Measurements from ENCODE around the gene DNAI4. TPM values are rescaled to one million over a fixed set of nuclear protein-coding genes. Genes with fewer than 3 reads are reported as not detected.

The DNAI4 gene
- total RNA-seq, 1 donor from 2014 or later, result 4.5 TPM

DNA sequence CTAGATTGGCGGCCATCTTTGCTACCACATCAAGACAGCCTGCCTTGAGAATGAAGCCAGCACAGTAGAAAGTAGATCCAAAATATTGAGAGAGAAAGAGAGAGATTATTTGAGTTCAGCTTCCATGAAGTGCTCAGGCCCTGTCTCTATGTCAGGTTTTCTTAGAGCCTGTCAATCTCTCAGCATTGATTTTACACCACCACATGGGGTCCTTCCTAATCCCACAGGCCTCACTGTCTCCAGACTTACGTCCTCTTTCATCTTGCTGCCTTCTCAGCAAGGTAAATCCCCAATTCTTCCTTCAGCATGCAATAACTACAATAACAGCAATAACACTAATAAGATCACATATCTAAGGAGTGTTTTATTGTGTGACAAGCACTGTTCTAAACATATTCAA lies 151.4 kb downstream of the DNAI4 start:
- TF ChIP-seq, protein P1, sequence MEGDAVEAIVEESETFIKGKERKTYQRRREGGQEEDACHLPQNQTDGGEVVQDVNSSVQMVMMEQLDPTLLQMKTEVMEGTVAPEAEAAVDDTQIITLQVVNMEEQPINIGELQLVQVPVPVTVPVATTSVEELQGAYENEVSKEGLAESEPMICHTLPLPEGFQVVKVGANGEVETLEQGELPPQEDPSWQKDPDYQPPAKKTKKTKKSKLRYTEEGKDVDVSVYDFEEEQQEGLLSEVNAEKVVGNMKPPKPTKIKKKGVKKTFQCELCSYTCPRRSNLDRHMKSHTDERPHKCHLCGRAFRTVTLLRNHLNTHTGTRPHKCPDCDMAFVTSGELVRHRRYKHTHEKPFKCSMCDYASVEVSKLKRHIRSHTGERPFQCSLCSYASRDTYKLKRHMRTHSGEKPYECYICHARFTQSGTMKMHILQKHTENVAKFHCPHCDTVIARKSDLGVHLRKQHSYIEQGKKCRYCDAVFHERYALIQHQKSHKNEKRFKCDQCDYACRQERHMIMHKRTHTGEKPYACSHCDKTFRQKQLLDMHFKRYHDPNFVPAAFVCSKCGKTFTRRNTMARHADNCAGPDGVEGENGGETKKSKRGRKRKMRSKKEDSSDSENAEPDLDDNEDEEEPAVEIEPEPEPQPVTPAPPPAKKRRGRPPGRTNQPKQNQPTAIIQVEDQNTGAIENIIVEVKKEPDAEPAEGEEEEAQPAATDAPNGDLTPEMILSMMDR (IDR thresholded peaks at IDR 0.05; ENCODE audit: insufficient read depth, low read length, poor library complexity, severe bottlenecking), result no peak
- Histone ChIP-seq H3K27me3 (ENCODE audit: control insufficient read depth, insufficient read depth, low read length) (no peaks in the 10 kb centered on the region), H3K4me3 (ENCODE audit: low read depth, low read length) (no peak overlapping the region), H3K36me3 (ENCODE audit: control insufficient read depth, insufficient read depth, low read length) (no peaks in the 10 kb centered on the region)
- no peak for DNase-seq (ENCODE audit: low read depth)

DNA sequence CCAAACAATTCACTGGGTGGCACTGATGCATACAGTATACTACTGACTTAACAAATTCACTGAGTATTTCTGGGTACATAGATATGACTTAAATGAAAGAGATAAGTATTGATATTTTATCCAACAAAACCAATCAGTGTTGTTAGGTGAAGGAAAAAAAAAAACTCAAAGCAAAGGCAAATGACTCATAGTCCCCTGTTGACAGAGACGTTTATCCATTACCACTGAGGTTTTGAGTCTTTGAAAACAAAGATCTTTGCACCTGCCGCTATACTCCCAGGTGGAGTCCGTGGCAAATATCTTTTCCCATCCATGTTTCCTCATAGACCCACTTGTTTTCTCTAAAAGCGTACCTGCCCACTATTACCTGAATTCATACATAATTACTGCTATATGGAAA lies 154.0 kb downstream of the DNAI4 start:
- no peak overlapping the region for H3K4me3 ChIP-seq (ENCODE audit: low read depth, low read length)
- DNase-seq (ENCODE audit: low read depth), result no peak
- no peaks in the 10 kb centered on the region for H3K36me3 ChIP-seq (ENCODE audit: control insufficient read depth, insufficient read depth, low read length)
- TF ChIP-seq, protein P1 (IDR thresholded peaks at IDR 0.05; ENCODE audit: insufficient read depth, low read length, poor library complexity, severe bottlenecking), result no peak
- no peaks in the 10 kb centered on the region for H3K27me3 ChIP-seq (ENCODE audit: control insufficient read depth, insufficient read depth, low read length)

DNA sequence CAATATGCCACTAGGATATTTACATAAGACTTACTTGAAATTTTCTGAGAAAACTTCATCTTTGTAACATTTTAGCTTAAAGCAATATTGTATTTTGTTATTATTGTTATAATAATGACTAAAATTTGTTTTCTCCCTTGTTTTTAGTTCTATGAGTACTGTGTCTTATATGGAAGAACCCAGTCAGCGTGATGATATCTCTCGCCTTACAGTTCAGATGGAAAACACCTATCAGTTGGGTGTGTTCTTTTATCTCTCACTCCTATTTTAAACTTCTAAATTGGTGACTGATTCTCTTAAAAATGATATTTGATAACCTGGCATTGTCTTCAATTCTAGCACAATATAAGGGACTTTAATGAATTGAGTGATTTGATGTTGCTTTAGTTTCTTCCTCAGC lies 154.4 kb downstream of the DNAI4 start:
- Histone ChIP-seq H3K27me3 (ENCODE audit: control insufficient read depth, insufficient read depth, low read length) (no peaks in the 10 kb centered on the region), H3K36me3 (ENCODE audit: control insufficient read depth, insufficient read depth, low read length) (no peaks in the 10 kb centered on the region), H3K4me3 (ENCODE audit: low read depth, low read length) (no peak overlapping the region)
- no peak for DNase-seq (ENCODE audit: low read depth)
- TF ChIP-seq, protein P1 (IDR thresholded peaks at IDR 0.05; ENCODE audit: insufficient read depth, low read length, poor library complexity, severe bottlenecking), result no peak

DNA sequence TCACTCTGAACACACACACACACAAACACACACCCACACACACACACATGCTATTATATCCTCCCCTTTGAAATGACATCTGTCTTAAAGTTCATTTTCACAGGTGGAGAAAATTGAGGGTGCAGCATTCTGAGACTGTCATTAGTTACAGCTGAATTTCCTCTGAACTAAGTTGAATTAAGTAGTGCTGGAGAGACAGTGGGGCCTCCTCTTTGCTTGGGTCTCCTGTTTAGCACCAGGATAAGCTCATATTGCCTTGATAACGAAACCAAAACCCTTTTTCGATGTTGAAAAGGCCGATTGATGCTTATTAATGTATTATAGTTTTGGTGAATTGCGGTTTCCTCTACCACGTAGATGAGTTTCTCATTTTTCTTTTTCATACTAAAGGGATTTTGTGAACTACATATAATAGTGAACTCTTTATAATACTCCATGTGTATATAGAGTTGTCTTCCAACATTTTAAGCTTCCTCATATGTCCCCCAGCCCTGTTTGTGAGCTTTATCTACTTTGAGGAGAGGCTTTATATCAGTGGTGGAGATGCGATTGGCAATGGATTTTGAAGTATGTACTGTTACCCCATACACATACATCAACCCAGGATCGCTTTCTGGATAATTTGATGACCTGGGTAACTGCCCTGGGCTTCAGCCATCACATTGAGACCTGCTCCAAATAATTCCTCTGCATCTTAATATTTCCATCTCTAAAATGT lies 155.0 kb downstream of the DNAI4 start:
- H3K36me3 ChIP-seq (ENCODE audit: control insufficient read depth, insufficient read depth, low read length), result no peaks in the 10 kb centered on the region
- TF ChIP-seq, protein P1 (IDR thresholded peaks at IDR 0.05; ENCODE audit: insufficient read depth, low read length, poor library complexity, severe bottlenecking), result no peak
- DNase-seq (ENCODE audit: low read depth), result no peak
- H3K4me3 ChIP-seq (ENCODE audit: low read depth, low read length), result no peak overlapping the region
- no peaks in the 10 kb centered on the region for H3K27me3 ChIP-seq (ENCODE audit: control insufficient read depth, insufficient read depth, low read length)

DNA sequence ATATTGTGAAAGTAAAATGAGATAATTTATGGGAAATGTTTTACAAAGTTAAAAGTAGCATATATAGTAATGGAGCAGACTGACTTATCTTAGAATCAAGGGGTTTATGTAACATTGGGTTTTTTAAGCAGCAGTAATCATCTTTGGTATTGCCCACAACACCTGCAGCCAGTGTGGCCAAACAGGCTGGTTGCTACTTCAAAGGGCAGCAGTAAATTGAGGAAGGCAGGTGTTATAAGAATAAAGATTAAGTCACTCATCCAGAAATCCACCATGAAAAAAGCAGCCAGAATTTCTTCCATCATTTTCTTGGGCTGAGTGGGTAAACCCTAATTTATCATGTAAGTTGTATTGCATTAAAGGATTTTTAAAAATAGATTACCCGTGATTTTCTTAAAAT lies 155.7 kb downstream of the DNAI4 start:
- TF ChIP-seq, protein P1 (IDR thresholded peaks at IDR 0.05; ENCODE audit: insufficient read depth, low read length, poor library complexity, severe bottlenecking), result no peak
- no peak for DNase-seq (ENCODE audit: low read depth)
- H3K4me3 ChIP-seq (ENCODE audit: low read depth, low read length), result no peak overlapping the region
- H3K36me3 ChIP-seq (ENCODE audit: control insufficient read depth, insufficient read depth, low read length), result no peaks in the 10 kb centered on the region
- no peaks in the 10 kb centered on the region for H3K27me3 ChIP-seq (ENCODE audit: control insufficient read depth, insufficient read depth, low read length)

DNA sequence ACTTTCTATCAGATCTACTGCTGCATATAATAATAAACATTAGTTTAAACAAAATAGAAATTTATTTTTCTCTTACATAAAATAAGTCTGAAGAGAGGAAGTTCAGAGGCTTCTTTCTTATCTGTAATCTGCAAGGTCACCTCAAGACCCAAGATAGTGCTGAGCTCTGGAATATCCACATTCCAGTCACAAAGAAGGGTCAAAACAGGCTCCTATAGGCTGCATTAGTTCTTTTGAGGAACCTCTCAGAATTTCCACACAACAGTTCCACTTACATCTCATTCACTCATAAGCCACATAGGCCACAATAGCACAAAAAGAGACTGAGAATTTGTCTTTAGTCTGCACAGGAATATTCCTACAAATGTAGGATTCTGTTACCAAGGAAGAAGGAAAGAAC lies 157.0 kb downstream of the DNAI4 start:
- Histone ChIP-seq H3K4me3 (ENCODE audit: low read depth, low read length) (no peak overlapping the region), H3K27me3 (ENCODE audit: control insufficient read depth, insufficient read depth, low read length) (no peaks in the 10 kb centered on the region), H3K36me3 (ENCODE audit: control insufficient read depth, insufficient read depth, low read length) (no peaks in the 10 kb centered on the region)
- DNase-seq (ENCODE audit: low read depth), result no peak
- TF ChIP-seq, protein P1 (IDR thresholded peaks at IDR 0.05; ENCODE audit: insufficient read depth, low read length, poor library complexity, severe bottlenecking), result no peak
